Vagina (tissue), 2 donors: ENCODE data around the gene BST2. TPM values are rescaled to one million over a fixed set of nuclear protein-coding genes. Genes with fewer than 3 reads are reported as not detected.

ENCODE experiments used
- DNase-seq, 2 donors: peaks; one replicate each; pipeline ENCODE4 v3.0.0-alpha.2; 2017; ENCODE audit errors: extremely low spot score in 2 of 2
- H3K27ac ChIP-seq: fragments of 200-600 bp; sonication (generic); one replicate; pipeline ENCODE4 v1.5.1; 2019
- H3K27me3 ChIP-seq: fragments of 200-600 bp; sonication (generic); one replicate; pipeline ENCODE4 v1.5.1; 2019
- H3K36me3 ChIP-seq, 2 donors: fragments of 200-600 bp; sonication (generic); one replicate each; pipeline ENCODE4 v1.5.1; 2017 to 2019
- H3K4me1 ChIP-seq: fragments of 200-600 bp; sonication (generic); one replicate; pipeline ENCODE4 v1.5.1; 2019
- H3K4me3 ChIP-seq, 2 donors: fragments of 200-600 bp; sonication (generic); 1 replicate in 1 of 2; 2 replicates in 1 of 2; pipeline ENCODE4 v1.5.1; 2016 to 2019
- H3K9me3 ChIP-seq: fragments of 200-600 bp; sonication (generic); one replicate; pipeline ENCODE4 v1.5.1; 2019
- POLR2A ChIP-seq, 2 donors: fragments of 450-650 bp; IDR thresholded peaks; one replicate each; pipeline ENCODE4 v1.6.1; 2017; ENCODE audit warnings: antibody characterized with exemption in 2 of 2, mild to moderate bottlenecking in 2 of 2, moderate library complexity in 2 of 2
- POLR2AphosphoS5 ChIP-seq, 2 donors: sonication (generic); formaldehyde crosslinking; IDR thresholded peaks; one replicate each; pipeline ENCODE4 v1.9.0; 2017; ENCODE audit warnings: antibody characterized with exemption in 2 of 2, mild to moderate bottlenecking in 2 of 2, low read depth in 1 of 2; ENCODE audit not compliant: insufficient read depth in 1 of 2
- intact Hi-C: fragments of 100-400 bp; cut with DNase I; formaldehyde crosslinking; loops from one replicate; pipeline ENCODE4 v1.15.1; 2023
- total RNA-seq: library from RNA; depleted of rRNA; stranded (reverse); fragments of >200 nt; gene quantifications from one replicate; pipeline ENCODE4 v1.2.3, GENCODE V29; 2016
- TF ChIP-seq, protein P1 (sequence below), 3 experiments: fragments of 450-650 bp in 2 of 3; fragments of 200-600 bp in 1 of 3; sonication (generic) in 1 of 3; IDR thresholded peaks; one replicate each; pipeline ENCODE4 v1.5.1; 2017 to 2019; ENCODE audit warnings: antibody characterized with exemption in 3 of 3, mild to moderate bottlenecking in 2 of 3, moderate library complexity in 2 of 3

Gene BST2
- total RNA-seq, 1 donor from 2014 or later: 88.4 TPM

DNA sequence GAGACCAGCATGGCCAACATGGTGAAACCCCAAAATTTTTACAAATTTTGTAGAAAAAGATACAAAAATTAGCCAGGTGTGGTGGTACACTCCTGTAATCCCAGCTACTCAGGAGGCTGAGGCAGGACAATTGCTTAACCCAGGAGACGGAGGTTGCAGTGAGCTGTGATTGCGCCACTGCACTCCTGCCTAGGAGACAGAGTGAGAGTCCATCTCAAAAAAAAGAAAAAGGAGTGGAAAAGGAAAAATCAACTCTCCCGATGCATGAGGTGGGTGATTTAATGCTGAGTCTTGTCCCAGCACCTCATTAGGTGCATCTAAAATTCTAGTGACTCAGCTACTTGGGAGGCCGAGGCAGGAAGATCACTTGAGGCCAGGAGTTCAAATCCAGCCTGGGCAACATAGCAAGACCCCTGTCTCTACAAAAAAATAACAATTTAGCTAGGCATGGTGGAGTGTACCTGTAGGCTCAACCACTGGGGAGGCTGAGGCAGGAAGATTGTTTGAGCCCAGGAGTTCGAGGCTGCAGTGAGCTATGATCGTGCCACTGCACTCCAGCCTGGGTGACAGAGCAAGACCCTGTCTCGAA is 48.3 kb downstream of the BST2 start:
- Histone ChIP-seq H3K27ac (no peak overlapping the region), H3K9me3 (no peaks in the 10 kb centered on the region), H3K36me3 (no peaks in the 10 kb centered on the region), H3K4me3 (no peak overlapping the region), H3K4me1 (peaks cover 12% of the 10 kb centered on the region), H3K27me3 (no peaks in the 10 kb centered on the region)
- TF ChIP-seq, protein P1, sequence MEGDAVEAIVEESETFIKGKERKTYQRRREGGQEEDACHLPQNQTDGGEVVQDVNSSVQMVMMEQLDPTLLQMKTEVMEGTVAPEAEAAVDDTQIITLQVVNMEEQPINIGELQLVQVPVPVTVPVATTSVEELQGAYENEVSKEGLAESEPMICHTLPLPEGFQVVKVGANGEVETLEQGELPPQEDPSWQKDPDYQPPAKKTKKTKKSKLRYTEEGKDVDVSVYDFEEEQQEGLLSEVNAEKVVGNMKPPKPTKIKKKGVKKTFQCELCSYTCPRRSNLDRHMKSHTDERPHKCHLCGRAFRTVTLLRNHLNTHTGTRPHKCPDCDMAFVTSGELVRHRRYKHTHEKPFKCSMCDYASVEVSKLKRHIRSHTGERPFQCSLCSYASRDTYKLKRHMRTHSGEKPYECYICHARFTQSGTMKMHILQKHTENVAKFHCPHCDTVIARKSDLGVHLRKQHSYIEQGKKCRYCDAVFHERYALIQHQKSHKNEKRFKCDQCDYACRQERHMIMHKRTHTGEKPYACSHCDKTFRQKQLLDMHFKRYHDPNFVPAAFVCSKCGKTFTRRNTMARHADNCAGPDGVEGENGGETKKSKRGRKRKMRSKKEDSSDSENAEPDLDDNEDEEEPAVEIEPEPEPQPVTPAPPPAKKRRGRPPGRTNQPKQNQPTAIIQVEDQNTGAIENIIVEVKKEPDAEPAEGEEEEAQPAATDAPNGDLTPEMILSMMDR (IDR thresholded peaks at IDR 0.05): no peak
- TF ChIP-seq POLR2AphosphoS5 (IDR thresholded peaks at IDR 0.05; ENCODE audit: insufficient read depth in 1 of 2, low read depth in 1 of 2): no peak
- TF ChIP-seq POLR2A (IDR thresholded peaks at IDR 0.05): no peak
- intact Hi-C loops: no loop called here
- no peak for DNase-seq

DNA sequence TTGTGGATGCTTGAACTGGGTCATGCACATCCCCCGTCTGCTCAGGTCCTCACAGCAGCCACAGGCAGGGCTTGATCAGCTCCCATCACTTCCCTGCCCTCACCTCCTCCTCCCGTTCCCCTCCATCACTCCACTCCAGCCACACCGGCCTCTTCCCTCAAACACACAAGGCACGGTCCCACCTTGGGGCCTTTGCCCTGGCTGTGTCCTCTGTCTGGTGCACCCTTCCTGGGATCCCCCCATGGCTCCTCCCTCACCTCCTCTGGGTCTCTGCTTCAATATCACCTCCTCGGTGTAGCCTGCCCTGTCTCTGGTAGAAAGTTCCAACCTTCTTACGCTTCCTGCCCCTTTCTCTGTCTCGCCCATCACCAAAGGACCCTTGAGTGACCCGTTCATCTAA is 52.0 kb downstream of the BST2 start:
- Histone ChIP-seq H3K27ac (no peak overlapping the region), H3K4me3 (no peak overlapping the region), H3K27me3 (no peaks in the 10 kb centered on the region), H3K4me1 (peaks cover 27% of the 10 kb centered on the region), H3K9me3 (no peaks in the 10 kb centered on the region), H3K36me3 (no peaks in the 10 kb centered on the region)
- TF ChIP-seq POLR2AphosphoS5 (IDR thresholded peaks at IDR 0.05; ENCODE audit: insufficient read depth in 1 of 2, low read depth in 1 of 2) (no peak), POLR2A (IDR thresholded peaks at IDR 0.05) (no peak)
- TF ChIP-seq, protein P1 (IDR thresholded peaks at IDR 0.05): no peak
- no peak for DNase-seq
- intact Hi-C loops: no loop called here

Other genes with a start within 250 kb of the BST2 start
- 30.9 TPM for gene USE1, start 190.3 kb downstream of the BST2 start, total RNA-seq
- 24.1 TPM for gene OCEL1, start 179.4 kb downstream of the BST2 start, total RNA-seq
- gene NR2F6, start 159.7 kb downstream of the BST2 start, total RNA-seq: 41.3 TPM
- 20.4 TPM for gene USHBP1, start 140.9 kb downstream of the BST2 start, total RNA-seq
- gene BABAM1, start 138.2 kb downstream of the BST2 start, total RNA-seq: 59.7 TPM
- gene ANKLE1, start 123.7 kb downstream of the BST2 start, total RNA-seq: 2.9 TPM
- gene ABHD8, start 102.2 kb downstream of the BST2 start, total RNA-seq: 10.8 TPM
- gene MRPL34, start 99.8 kb downstream of the BST2 start, total RNA-seq: 176 TPM
- gene DDA1, start 96.1 kb downstream of the BST2 start, total RNA-seq: 12.0 TPM
- 10.3 TPM for gene ANO8, start 70.8 kb downstream of the BST2 start, total RNA-seq
- 25.5 TPM for gene GTPBP3, start 68.1 kb downstream of the BST2 start, total RNA-seq
- gene PLVAP, start 28.3 kb downstream of the BST2 start, total RNA-seq: 74.9 TPM
- gene CCDC194, start 11.4 kb downstream of the BST2 start, total RNA-seq: not detected
- 53.3 TPM for gene MVB12A, start 14.4 kb upstream of the BST2 start, total RNA-seq
- 0.49 TPM for gene TMEM221, start 43.0 kb upstream of the BST2 start, total RNA-seq
- not detected for gene NXNL1, start 55.3 kb upstream of the BST2 start, total RNA-seq
- gene SLC27A1, start 64.9 kb upstream of the BST2 start, total RNA-seq: 22.1 TPM
- gene PGLS, start 106.0 kb upstream of the BST2 start, total RNA-seq: 134 TPM
- 55.0 TPM for gene COLGALT1, start 150.0 kb upstream of the BST2 start, total RNA-seq